Loucy (cell line): Measurements from ENCODE around the gene RAVER2.

Source experiments
- EZH2phosphoT487 ChIP-seq: fragments of 200-600 bp; IDR thresholded peaks from 2 replicates; pipeline ENCODE4 v1.6.1; 2018; ENCODE audit warnings: antibody characterized with exemption, mild to moderate bottlenecking, moderate library complexity, borderline replicate concordance
- TF ChIP-seq, protein P1 (sequence below): fragments of 200-600 bp; sonication (generic); conservative IDR thresholded peaks from 2 replicates; pipeline ENCODE4 v1.5.1; 2014; ENCODE audit warnings: mild to moderate bottlenecking, antibody characterized with exemption, low read length

DNA sequence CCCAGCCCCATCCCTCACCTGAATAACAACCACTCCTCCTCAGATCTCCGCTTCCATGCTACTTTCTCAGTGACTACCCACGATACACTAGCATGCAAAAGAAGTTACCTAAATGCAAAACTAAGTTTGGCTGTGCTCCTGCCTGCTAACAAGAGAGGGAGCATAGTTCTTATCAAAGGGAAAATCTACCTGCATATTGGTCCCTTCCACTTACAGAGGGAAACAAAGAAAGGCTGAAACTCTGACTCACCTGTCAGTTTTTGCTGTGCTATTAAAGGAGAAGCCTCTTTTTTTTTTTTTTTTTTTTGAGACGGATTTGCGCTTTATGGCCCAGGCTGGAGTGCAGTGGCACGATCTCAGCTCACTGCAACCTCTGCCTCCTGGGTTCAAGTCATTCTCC lies 43.8 kb upstream of the RAVER2 start:
- TF ChIP-seq, protein P1, sequence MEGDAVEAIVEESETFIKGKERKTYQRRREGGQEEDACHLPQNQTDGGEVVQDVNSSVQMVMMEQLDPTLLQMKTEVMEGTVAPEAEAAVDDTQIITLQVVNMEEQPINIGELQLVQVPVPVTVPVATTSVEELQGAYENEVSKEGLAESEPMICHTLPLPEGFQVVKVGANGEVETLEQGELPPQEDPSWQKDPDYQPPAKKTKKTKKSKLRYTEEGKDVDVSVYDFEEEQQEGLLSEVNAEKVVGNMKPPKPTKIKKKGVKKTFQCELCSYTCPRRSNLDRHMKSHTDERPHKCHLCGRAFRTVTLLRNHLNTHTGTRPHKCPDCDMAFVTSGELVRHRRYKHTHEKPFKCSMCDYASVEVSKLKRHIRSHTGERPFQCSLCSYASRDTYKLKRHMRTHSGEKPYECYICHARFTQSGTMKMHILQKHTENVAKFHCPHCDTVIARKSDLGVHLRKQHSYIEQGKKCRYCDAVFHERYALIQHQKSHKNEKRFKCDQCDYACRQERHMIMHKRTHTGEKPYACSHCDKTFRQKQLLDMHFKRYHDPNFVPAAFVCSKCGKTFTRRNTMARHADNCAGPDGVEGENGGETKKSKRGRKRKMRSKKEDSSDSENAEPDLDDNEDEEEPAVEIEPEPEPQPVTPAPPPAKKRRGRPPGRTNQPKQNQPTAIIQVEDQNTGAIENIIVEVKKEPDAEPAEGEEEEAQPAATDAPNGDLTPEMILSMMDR, result no peak
- no peak for TF ChIP-seq EZH2phosphoT487
